Effector CD8-positive, alpha-beta T cell (primary cell): ENCODE data around the gene OXCT2.
"Not testable (repeated sequence)": the region's sequence is repeated elsewhere in the genome, so short reads cannot be mapped to it uniquely, and the experiment has no call there.

Experiments used
- DNase-seq: peaks from one replicate; lab custom pipeline; 2025; lab: John Stamatoyannopoulos, UW
- total RNA-seq, 4 experiments: gene quantifications; one replicate each; lab custom pipeline; 2026; lab: John Stamatoyannopoulos, UW

OXCT2 gene
- total RNA-seq: 0.18 to 1.3 (median 0.33) reads per million in 4 experiments

GRCh38 chr1:39771022-39771532, at the start of gene OXCT2:
Gene OXCT2 (minus strand): TSS chr1:39771348. CDS start chr1:39771255, 93 bp downstream.
- not testable (repeated sequence) for DNase-seq

DNA sequence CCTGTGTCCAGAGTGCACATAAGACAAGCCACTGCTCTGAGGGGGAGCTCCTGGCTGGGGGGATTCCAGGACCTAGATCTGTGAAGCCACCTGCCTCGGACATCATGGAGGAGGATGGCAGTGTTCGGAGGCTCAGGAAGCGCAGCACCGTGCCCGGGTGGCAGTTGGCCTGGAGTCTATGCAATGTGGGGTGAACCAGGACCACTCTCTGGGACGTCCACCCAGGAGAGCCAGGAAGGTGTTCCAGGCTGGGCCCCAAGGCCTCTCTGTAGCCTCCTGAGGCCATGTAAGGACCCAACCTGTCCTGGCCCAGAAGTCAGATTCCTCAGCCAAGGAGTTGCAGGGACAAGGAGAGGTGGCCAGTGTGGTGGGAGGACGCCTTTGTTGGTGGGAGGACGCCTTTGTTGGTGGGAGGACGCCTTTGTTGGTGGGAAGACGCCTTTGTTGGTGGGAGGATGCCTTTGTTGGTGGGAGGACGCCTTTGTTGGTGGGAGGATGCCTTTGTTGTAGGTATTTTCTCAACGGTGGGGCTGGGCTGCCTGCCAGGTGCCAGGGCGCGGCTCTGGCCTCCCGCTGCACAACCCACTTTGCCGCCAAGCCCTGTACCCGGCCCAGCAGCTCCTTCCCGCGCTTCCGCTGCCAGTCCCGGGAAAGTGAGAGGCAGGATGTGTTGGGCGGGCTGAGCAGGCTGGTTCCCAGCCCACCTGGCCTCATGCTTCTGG, 48.1 kb upstream of the OXCT2 start:
- no peak for DNase-seq

GRCh38 chr1:39818482-39818881, 47.3 kb upstream of the OXCT2 start:
- no peak for DNase-seq

GRCh38 chr1:39817091-39817932, 46.2 kb upstream of the OXCT2 start:
- peak; percentile 38 for DNase-seq

- peak; percentile 52 for DNase-seq
Measured at GRCh38 chr1:39816415-39817090, 45.4 kb upstream of the OXCT2 start.

DNA sequence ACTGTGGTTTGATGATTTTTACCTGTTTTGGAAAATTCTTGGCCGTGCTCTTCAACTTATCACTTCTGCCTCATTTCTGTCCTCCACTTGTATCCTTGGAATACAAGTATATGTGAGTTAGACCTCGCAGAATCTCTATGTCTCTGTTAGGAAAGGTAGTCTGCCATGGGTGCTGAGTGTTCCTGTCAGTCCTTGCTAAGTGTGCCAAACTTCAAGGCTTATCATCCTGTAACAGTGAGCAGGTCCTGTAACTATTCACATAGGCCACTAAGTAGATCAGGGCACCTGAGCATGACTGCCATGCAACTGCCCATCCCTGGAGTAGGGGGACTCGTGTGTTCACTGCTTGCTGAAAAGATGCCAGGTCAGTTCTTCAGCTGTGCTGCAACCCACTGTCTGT, 41.8 kb upstream of the OXCT2 start:
- DNase-seq: no peak

GRCh38 chr1:39808784-39809517, 37.8 kb upstream of the OXCT2 start:
- DNase-seq: no peak

DNA sequence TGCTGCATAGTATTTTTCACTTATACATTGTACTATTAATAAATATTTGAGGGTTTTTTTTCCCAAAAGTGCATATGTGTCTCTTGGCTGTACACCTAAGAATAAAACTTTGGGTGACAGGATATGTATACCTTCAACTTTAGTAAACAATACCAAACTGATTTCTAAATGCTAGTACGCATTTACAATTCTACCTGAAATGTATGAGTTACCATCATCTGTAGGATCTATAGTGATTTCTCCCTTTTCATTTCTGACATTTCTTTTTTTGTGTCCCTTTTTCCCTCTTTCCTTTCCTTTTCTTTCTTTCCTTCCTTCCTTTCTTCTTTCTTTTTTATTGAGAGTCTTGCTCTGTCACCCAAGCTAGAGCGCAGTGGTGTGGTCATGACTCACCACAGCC, 34.2 kb upstream of the OXCT2 start:
- no peak for DNase-seq

GRCh38 chr1:39802496-39803260, 31.5 kb upstream of the OXCT2 start:
- no peak for DNase-seq

GRCh38 chr1:39800471-39800835, 29.3 kb upstream of the OXCT2 start:
- DNase-seq: no peak

- DNase-seq: peak; percentile 57
Measured at GRCh38 chr1:39799770-39800470, 28.8 kb upstream of the OXCT2 start.

- peak; percentile 68 for DNase-seq
Measured at GRCh38 chr1:39798859-39799769, 28.0 kb upstream of the OXCT2 start.

DNA sequence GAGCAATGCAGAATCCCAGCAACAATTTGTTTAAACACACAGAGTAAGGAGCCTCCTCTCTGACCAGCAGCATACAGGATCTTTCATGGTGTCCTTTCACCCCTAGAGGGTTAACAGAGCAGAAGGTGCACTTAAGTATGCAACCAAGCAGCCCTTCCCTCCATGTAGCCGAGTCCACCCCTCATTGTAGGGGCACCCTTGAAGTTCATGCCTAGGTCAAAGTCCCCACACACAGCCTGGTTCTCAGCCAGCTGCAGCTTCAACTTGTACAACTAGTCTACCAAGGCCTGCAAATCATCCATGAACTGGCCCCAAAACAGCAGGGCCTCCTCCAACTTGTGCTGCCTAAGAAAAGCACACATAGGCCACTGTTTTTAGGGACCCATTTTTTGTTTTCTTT, 24.5 kb upstream of the OXCT2 start:
- DNase-seq: no peak

DNA sequence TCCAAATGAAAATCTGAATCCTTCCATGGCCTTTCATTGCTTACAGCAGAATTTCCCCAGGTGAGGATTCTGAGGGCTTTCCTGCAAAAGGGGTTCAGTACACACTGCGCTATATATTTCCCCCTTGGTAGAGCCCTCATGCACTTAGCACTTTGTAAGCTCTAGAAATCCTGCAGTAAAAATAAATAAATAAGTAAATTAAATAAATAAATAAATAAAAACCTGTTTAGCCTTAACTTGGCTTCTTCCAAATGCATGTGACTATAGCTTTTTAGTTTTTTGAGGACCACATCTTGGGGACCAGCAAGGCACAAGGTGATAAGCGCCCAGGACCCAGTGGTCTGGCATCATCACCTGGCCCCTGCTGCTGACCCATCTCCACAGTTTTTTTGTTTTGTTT, 20.7 kb upstream of the OXCT2 start:
- no peak for DNase-seq

DNA sequence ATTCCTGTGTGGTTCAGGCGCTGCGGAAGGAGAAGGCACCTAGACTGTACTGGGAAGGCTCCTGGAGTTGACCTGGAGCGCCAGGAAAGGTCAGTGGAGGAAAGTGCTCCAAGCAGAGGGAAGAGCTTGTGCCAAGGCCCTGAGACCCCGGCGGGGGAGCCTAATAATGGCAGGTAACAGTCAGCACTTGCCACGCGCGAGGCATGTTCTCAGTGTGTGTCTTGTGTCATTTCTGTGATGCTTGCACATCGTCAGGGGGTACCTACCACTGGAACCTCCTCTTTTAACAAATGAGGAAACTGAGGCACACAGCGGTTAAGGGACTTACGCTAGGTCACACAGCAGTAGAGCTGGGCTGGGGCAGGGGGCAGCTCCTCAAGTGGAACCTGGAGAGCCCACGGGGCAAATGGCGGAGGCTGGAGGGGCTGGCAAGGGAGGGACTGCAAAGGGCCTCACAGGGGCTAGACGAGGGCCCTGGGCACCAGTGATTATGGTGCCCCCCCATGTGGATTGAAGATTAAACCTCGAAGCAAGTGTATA, 18.5 kb upstream of the OXCT2 start:
- no peak for DNase-seq

GRCh38 chr1:39788758-39789570, 17.8 kb upstream of the OXCT2 start, which contains the start of gene BMP8B:
Gene BMP8B (minus strand): TSS chr1:39788865. CDS start chr1:39788485, 380 bp downstream.
- no peak for DNase-seq

GRCh38 chr1:39788426-39788757, 17.2 kb upstream of the OXCT2 start:
- DNase-seq: no peak

GRCh38 chr1:39787964-39788363, 16.8 kb upstream of the OXCT2 start:
- DNase-seq: not testable (repeated sequence)
